Measurements from ENCODE around the gene TRIM33. TPM values are rescaled to one million over a fixed set of nuclear protein-coding genes. Genes with fewer than 3 reads are reported as not detected.
A peak's percentile ranks its signal among the peaks of the same experiment; 100 is the strongest.
"Not testable (repeated sequence)": the region's sequence is repeated elsewhere in the genome, so short reads cannot be mapped to it uniquely, and the experiment has no call there.

TRIM33 gene
- total and polyA plus RNA-seq, 2 of the 13 experiments (the other 11 are each of a cell fraction or from before 2014, with no cell fraction given), result 35.5 to 42.2 TPM

DNA sequence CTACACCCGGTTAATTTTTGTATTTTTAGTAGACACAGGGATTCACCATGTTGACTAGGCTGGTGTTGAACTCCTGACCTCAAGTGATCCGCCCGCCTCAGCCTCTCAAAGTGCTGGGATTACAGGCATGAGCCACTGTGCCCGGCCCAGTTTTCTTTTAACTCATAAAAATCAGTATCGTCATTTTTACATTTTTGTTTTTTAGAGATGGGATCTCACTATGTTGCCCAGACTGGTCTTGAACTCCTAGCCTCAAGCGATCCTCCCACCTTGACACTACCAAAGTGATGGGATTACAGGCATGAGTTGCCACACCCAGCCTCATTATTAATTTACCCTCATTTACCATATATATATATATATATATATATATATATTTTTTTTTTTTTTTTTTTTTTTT, 123.4 kb downstream of the TRIM33 start:
- DNase-seq (ENCODE audit: low spot score); POLR2A ChIA-PET; in situ Hi-C loops (cut with HindIII; ENCODE audit: extremely low pct_ligation_motif_present, low pct_unique_long_range_greater_than_20kb); H3K27me3 ChIP-seq (ENCODE audit: control insufficient read depth in 1 of 2, insufficient read depth in 2 of 2, low read length in 2 of 2); H3K4me3 ChIP-seq (replicated peaks in 1 of 3; ENCODE audit: insufficient read depth in 1 of 3, low read depth in 2 of 3, low read length in 3 of 3); ATAC-seq; H3K4me2 ChIP-seq (ENCODE audit: low read depth, low read length); CTCF ChIA-PET (ENCODE audit: low intra/inter-chr PET ratio, low total read pairs); H3K9me3 ChIP-seq (ENCODE audit: low read length); H3K9ac ChIP-seq (ENCODE audit: insufficient read depth, low read depth, low read length); BruUV-seq (replicated peaks); H3K79me2 ChIP-seq (ENCODE audit: insufficient read depth, low read length); FAIRE-seq; H4K20me1 ChIP-seq (ENCODE audit: insufficient read depth, low read length); H3K27ac ChIP-seq (ENCODE audit: extremely low read length, insufficient read depth, low read length); H3K36me3 ChIP-seq (replicated peaks in 1 of 2; ENCODE audit: control insufficient read depth in 1 of 2, insufficient read depth in 2 of 2, low read length in 2 of 2); H2AFZ ChIP-seq (ENCODE audit: low read length); H3K4me1 ChIP-seq (ENCODE audit: insufficient read depth, low read length); intact Hi-C loops (cut with micrococcal nuclease; ENCODE audit: unreplicated experiment): not testable (repeated sequence)
- peak; percentile 61 for TF ChIP-seq RBM22 (optimal IDR thresholded peaks at IDR 0.05; ENCODE audit: low read length)
- TF ChIP-seq POLR2G (IDR thresholded peaks at IDR 0.05; ENCODE audit: low read depth, low read length), result peak; percentile 39; the same call in 1 of the 2 replicates
- WGBS (ENCODE audit: low lambda C conversion rate), result 58% methylated on average over 6 of the region's 6 CpGs

DNA sequence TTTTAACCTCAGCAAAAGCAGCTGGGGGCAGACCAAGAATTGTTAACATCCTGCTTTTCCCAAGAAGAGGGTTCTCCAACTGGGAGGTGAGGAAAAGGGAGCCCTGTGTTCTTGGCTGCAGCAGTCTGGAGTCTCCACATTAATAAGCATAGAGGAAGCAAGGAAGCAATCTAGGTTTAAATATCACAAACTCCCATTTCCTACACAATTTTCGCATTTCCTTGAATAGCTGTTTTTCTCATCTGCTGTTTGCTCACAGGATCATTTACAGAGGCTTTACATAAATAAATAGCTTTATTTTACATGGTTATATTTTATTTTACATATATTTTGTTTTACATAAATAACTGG, 124.0 kb downstream of the TRIM33 start:
- no peak for DNase-seq (ENCODE audit: low spot score)
- no peak for FAIRE-seq
- Histone ChIP-seq H3K79me2 (ENCODE audit: insufficient read depth, low read length) (no peaks in the 10 kb centered on the region), H2AFZ (ENCODE audit: low read length) (no peak overlapping the region), H3K36me3 (replicated peaks in 1 of 2; ENCODE audit: control insufficient read depth in 1 of 2, insufficient read depth in 2 of 2, low read length in 2 of 2) (no peaks in the 10 kb centered on the region), H3K4me1 (ENCODE audit: insufficient read depth, low read length) (no peaks in the 10 kb centered on the region), H3K27me3 (ENCODE audit: control insufficient read depth in 1 of 2, insufficient read depth in 2 of 2, low read length in 2 of 2) (no peaks in the 10 kb centered on the region), H3K27ac (ENCODE audit: extremely low read length, insufficient read depth, low read length) (no peak overlapping the region), H3K4me2 (ENCODE audit: low read depth, low read length) (no peak overlapping the region), H3K9me3 (ENCODE audit: low read length) (no peaks in the 10 kb centered on the region), H3K9ac (ENCODE audit: insufficient read depth, low read depth, low read length) (no peak overlapping the region), H3K4me3 (replicated peaks in 1 of 3; ENCODE audit: insufficient read depth in 1 of 3, low read depth in 2 of 3, low read length in 3 of 3) (no peak overlapping the region), H4K20me1 (ENCODE audit: insufficient read depth, low read length) (no peaks in the 10 kb centered on the region)
- intact Hi-C loops (cut with micrococcal nuclease; ENCODE audit: unreplicated experiment) (no loop called here), in situ Hi-C loops (cut with HindIII; ENCODE audit: extremely low pct_ligation_motif_present, low pct_unique_long_range_greater_than_20kb) (no loop called here)
- ChIA-PET POLR2A (no interaction called here), CTCF (ENCODE audit: low intra/inter-chr PET ratio, low total read pairs) (no interaction called here)
- 38% methylated on average over 1 of the region's 1 CpG for WGBS (ENCODE audit: low lambda C conversion rate)
- BruUV-seq (replicated peaks), result no TSS peak
- ATAC-seq, result no peak
- TF ChIP-seq, protein P1, sequence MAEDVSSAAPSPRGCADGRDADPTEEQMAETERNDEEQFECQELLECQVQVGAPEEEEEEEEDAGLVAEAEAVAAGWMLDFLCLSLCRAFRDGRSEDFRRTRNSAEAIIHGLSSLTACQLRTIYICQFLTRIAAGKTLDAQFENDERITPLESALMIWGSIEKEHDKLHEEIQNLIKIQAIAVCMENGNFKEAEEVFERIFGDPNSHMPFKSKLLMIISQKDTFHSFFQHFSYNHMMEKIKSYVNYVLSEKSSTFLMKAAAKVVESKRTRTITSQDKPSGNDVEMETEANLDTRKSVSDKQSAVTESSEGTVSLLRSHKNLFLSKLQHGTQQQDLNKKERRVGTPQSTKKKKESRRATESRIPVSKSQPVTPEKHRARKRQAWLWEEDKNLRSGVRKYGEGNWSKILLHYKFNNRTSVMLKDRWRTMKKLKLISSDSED (CRISPR knock-in tag; IDR thresholded peaks at IDR 0.05), result no peak
- TF ChIP-seq SOX13 (IDR thresholded peaks at IDR 0.05) (no peak), SOX13 (CRISPR knock-in tag; conservative IDR thresholded peaks at IDR 0.05 in 1 of 2, IDR thresholded peaks at IDR 0.05 in 1 of 2) (no peak), ZSCAN29 (CRISPR knock-in tag; conservative IDR thresholded peaks at IDR 0.05) (no peak), CEBPG (CRISPR knock-in tag; IDR thresholded peaks at IDR 0.05) (no peak), CCAR2 (optimal IDR thresholded peaks at IDR 0.05; ENCODE audit: low read depth, low read length) (no peak), MED1 (CRISPR knock-in tag; IDR thresholded peaks at IDR 0.05) (no peak), THAP11 (CRISPR knock-in tag; IDR thresholded peaks at IDR 0.05) (no peak), ZNF879 (CRISPR knock-in tag; IDR thresholded peaks at IDR 0.05) (no peak), RBM39 (IDR thresholded peaks at IDR 0.05; ENCODE audit: low read depth, low read length, poor library complexity, severe bottlenecking) (no peak)
- TF ChIP-seq, protein P2, sequence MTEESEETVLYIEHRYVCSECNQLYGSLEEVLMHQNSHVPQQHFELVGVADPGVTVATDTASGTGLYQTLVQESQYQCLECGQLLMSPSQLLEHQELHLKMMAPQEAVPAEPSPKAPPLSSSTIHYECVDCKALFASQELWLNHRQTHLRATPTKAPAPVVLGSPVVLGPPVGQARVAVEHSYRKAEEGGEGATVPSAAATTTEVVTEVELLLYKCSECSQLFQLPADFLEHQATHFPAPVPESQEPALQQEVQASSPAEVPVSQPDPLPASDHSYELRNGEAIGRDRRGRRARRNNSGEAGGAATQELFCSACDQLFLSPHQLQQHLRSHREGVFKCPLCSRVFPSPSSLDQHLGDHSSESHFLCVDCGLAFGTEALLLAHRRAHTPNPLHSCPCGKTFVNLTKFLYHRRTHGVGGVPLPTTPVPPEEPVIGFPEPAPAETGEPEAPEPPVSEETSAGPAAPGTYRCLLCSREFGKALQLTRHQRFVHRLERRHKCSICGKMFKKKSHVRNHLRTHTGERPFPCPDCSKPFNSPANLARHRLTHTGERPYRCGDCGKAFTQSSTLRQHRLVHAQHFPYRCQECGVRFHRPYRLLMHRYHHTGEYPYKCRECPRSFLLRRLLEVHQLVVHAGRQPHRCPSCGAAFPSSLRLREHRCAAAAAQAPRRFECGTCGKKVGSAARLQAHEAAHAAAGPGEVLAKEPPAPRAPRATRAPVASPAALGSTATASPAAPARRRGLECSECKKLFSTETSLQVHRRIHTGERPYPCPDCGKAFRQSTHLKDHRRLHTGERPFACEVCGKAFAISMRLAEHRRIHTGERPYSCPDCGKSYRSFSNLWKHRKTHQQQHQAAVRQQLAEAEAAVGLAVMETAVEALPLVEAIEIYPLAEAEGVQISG (CRISPR knock-in tag; IDR thresholded peaks at IDR 0.05), result no peak
- TF ChIP-seq, protein P3, sequence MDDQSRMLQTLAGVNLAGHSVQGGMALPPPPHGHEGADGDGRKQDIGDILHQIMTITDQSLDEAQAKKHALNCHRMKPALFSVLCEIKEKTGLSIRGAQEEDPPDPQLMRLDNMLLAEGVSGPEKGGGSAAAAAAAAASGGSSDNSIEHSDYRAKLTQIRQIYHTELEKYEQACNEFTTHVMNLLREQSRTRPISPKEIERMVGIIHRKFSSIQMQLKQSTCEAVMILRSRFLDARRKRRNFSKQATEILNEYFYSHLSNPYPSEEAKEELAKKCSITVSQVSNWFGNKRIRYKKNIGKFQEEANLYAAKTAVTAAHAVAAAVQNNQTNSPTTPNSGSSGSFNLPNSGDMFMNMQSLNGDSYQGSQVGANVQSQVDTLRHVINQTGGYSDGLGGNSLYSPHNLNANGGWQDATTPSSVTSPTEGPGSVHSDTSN (CRISPR knock-in tag; IDR thresholded peaks at IDR 0.05; ENCODE audit: borderline replicate concordance), result no peak
